Measurements from ENCODE around the gene NPAS2. TPM values are rescaled to one million over a fixed set of nuclear protein-coding genes. Genes with fewer than 3 reads are reported as not detected.

Gene NPAS2
- total RNA-seq, 1 donor from 2014 or later, result 10.7 TPM

- Mint-ChIP-seq H3K36me3 (peaks cover 3% of the 10 kb centered on the region), H3K27ac (no peak overlapping the region), H3K4me3 (no peak overlapping the region), H3K27me3 (peaks cover 1% of the 10 kb centered on the region), H3K9me3 (no peaks in the 10 kb centered on the region), H3K4me1 (ENCODE audit: unreplicated experiment) (peaks cover 3% of the 10 kb centered on the region)
- TF ChIP-seq CTCF (conservative IDR thresholded peaks at IDR 0.05), result no peak
- DNase-seq (ENCODE audit: extremely low spot score, unreplicated experiment), result no peak
These were observed 144.8 kb downstream of the NPAS2 start for GRCh38 chr2:100964681-100965169.

GRCh38 chr2:100965596-100965995, 145.7 kb downstream of the NPAS2 start:
- no peak overlapping the region for H3K4me3 Mint-ChIP-seq
- no peak for TF ChIP-seq CTCF (conservative IDR thresholded peaks at IDR 0.05)
- H3K27me3 Mint-ChIP-seq, result no peaks in the 10 kb centered on the region
- peaks cover 4% of the 10 kb centered on the region for H3K36me3 Mint-ChIP-seq
- H3K9me3 Mint-ChIP-seq, result no peaks in the 10 kb centered on the region
- no peaks in the 10 kb centered on the region for H3K4me1 Mint-ChIP-seq (ENCODE audit: unreplicated experiment)
- no peak for DNase-seq (ENCODE audit: extremely low spot score, unreplicated experiment)
- H3K27ac Mint-ChIP-seq, result no peak overlapping the region

GRCh38 chr2:100967716-100968115, 147.8 kb downstream of the NPAS2 start:
- no peak for DNase-seq (ENCODE audit: extremely low spot score, unreplicated experiment)
- no peaks in the 10 kb centered on the region for H3K9me3 Mint-ChIP-seq
- TF ChIP-seq CTCF (conservative IDR thresholded peaks at IDR 0.05), result no peak
- H3K36me3 Mint-ChIP-seq, result peaks cover 4% of the 10 kb centered on the region
- H3K27me3 Mint-ChIP-seq, result no peaks in the 10 kb centered on the region
- no peak overlapping the region for H3K27ac Mint-ChIP-seq
- no peak overlapping the region for H3K4me3 Mint-ChIP-seq
- H3K4me1 Mint-ChIP-seq (ENCODE audit: unreplicated experiment), result no peaks in the 10 kb centered on the region

- Mint-ChIP-seq H3K27me3 (no peaks in the 10 kb centered on the region), H3K36me3 (peaks cover 4% of the 10 kb centered on the region), H3K4me3 (no peak overlapping the region), H3K9me3 (no peaks in the 10 kb centered on the region), H3K27ac (no peak overlapping the region), H3K4me1 (ENCODE audit: unreplicated experiment) (no peaks in the 10 kb centered on the region)
- no peak for DNase-seq (ENCODE audit: extremely low spot score, unreplicated experiment)
- TF ChIP-seq CTCF (conservative IDR thresholded peaks at IDR 0.05), result no peak
These were observed 148.5 kb downstream of the NPAS2 start for GRCh38 chr2:100968146-100969145.

GRCh38 chr2:100969998-100970397, 150.1 kb downstream of the NPAS2 start:
- Mint-ChIP-seq H3K4me3 (no peak overlapping the region), H3K4me1 (ENCODE audit: unreplicated experiment) (no peaks in the 10 kb centered on the region), H3K36me3 (peaks cover 4% of the 10 kb centered on the region), H3K27ac (no peak overlapping the region), H3K27me3 (no peaks in the 10 kb centered on the region), H3K9me3 (no peaks in the 10 kb centered on the region)
- TF ChIP-seq CTCF (conservative IDR thresholded peaks at IDR 0.05), result no peak
- DNase-seq (ENCODE audit: extremely low spot score, unreplicated experiment), result no peak

Data from type B pancreatic cell (in vitro differentiated cells).